AG10803 (cell line): ENCODE results near the gene TMEM94.
A peak's percentile ranks its signal among the peaks of the same experiment; 100 is the strongest.

Source experiments
- DNase-seq: peaks from one replicate; pipeline ENCODE4 v3.0.0; 2010; ENCODE audit warnings: low read depth
- H3K4me3 ChIP-seq: 2 replicates; pipeline ENCODE4 v1.5.1; 2011; ENCODE audit warnings: mild to moderate bottlenecking, low read length, control low read depth
- TF ChIP-seq, protein P1 (sequence below): conservative IDR thresholded peaks from 2 replicates; pipeline ENCODE4 v1.5.1; 2011; ENCODE audit warnings: mild to moderate bottlenecking, low read length, control low read depth, inconsistent platforms

The TMEM94 gene

DNA sequence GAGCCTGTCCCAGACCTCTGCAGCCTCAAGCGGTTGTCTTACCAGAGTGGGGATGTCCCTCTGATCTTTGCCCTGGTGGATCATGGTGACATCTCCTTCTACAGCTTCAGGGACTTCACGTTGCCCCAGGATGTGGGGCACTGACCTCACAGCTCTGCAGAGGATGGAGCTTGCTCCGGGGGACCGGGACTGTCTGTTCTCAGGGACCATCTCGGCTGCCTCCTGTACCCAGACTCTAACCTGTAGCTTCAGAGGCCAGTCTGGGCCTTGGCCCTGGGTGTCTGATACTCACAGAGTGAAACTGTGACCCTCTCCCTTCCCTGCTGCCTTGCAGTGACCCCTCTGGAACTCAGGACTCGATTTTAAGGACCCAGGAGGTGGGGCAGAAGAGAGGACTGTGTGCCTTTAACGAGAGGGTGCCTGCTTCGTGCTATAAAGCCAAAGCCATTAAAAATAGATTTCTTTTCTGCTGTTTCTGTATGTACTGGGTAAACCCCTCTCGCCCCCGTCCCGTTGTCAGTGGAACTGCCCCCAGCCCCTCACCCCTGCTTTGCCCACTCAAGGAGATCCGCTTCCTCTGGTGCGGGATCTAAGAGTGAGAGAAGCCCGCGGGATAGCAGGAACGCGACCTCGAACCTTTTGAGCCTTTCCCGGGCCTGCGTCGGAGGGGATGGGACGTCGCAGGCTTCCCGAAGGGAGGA is 68.0 kb downstream of the TMEM94 start:
- H3K4me3 ChIP-seq: no peak overlapping the region
- no peak for DNase-seq
- TF ChIP-seq, protein P1, sequence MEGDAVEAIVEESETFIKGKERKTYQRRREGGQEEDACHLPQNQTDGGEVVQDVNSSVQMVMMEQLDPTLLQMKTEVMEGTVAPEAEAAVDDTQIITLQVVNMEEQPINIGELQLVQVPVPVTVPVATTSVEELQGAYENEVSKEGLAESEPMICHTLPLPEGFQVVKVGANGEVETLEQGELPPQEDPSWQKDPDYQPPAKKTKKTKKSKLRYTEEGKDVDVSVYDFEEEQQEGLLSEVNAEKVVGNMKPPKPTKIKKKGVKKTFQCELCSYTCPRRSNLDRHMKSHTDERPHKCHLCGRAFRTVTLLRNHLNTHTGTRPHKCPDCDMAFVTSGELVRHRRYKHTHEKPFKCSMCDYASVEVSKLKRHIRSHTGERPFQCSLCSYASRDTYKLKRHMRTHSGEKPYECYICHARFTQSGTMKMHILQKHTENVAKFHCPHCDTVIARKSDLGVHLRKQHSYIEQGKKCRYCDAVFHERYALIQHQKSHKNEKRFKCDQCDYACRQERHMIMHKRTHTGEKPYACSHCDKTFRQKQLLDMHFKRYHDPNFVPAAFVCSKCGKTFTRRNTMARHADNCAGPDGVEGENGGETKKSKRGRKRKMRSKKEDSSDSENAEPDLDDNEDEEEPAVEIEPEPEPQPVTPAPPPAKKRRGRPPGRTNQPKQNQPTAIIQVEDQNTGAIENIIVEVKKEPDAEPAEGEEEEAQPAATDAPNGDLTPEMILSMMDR: no peak

GRCh38 chr17:75524970-75525805 is 68.8 kb downstream of the TMEM94 start, which contains the start of gene LLGL2:
LLGL2 (plus strand) TSS chr17:75525697; CDS start chr17:75543427, 17,730 bp downstream.
- TF ChIP-seq, protein P1: no peak; the same call in 1 of the 2 replicates
- peak within 1 kb of the TSS; percentile 43 for H3K4me3 ChIP-seq
- no peak for DNase-seq

- H3K4me3 ChIP-seq: no peak overlapping the region
Measured at GRCh38 chr17:75525806-75526554, 69.5 kb downstream of the TMEM94 start.

GRCh38 chr17:75526555-75527270 is 70.3 kb downstream of the TMEM94 start:
- no peak for DNase-seq
- H3K4me3 ChIP-seq: no peak overlapping the region
- TF ChIP-seq, protein P1: no peak

More at GRCh38 chr17:75525806-75526554, 69.5 kb downstream of the TMEM94 start:
- no peak for DNase-seq
- TF ChIP-seq, protein P1: no peak

DNA sequence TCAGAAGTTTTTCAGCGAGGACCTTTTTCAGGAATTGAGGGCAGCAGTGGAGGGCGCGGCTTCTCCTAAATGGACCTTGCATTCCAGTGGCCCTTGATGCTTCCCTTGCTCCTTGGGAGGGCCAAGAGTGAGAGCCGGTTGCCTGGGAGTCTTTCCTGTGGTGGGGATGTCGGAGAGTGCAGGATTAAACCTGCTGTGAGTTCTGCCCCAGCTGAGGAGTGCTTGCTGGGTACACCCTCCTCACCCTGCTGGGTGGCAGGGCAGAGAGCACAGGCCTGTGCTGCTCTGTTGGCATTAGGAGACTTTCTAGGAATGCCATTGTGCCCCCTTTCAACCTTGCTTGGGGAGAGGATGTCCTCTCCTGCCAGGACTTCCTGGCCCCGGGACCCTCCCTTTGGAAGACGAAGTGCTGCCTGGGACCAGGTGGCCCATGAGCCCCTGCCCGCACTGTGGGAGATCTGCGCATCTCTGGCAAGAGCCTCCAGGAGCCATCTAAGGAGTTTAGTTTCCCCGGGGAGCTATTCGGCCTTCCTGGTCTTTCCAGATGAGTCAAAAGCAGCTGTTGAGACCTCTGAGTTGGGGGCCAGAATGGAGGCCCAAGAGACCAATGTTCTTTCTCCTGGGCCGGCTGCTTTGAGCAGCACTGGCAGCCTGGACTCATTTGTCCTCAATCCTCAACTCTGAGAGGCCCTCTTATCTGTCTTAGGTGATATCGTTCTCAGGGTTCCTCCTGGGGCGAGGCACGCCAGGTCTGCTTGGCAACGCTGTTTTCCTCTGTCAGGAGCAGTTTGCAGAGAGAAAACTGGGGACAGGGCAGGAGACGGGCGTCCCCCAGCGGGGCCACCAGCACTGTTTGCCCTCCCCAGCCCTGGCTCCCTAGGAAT is 74.6 kb downstream of the TMEM94 start:
- no peak overlapping the region for H3K4me3 ChIP-seq
- TF ChIP-seq, protein P1: no peak
- no peak for DNase-seq

DNA sequence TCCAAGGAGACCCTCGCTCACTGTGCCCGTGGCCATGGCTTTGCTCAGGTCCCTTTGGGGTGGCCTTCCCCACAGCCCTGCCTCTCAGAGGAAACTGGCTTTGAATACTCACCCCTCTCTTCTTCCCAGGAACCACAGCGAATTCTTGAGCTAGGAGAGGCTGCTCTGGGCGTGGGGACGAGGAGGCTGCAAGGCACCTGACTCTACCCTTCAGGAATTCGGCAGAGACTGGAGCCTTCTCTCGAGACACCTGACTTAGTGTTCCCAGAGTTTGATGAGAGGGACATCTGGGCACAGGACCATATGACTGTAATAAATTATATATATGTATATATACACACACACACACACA is 75.3 kb downstream of the TMEM94 start:
- TF ChIP-seq, protein P1: no peak
- no peak overlapping the region for H3K4me3 ChIP-seq

More for the DNA sequence above, 75.3 kb downstream of the TMEM94 start:
- no peak for DNase-seq
